H9 (cell line): ENCODE results near the gene GNAS. TPM values are rescaled to one million over a fixed set of nuclear protein-coding genes. Genes with fewer than 3 reads are reported as not detected.

ENCODE experiments used
- DNase-seq: peaks from one replicate; pipeline ENCODE4 v3.0.0-alpha.2; 2017
- H2AFZ ChIP-seq: one replicate; pipeline ENCODE4 v1.6.1; 2013; ENCODE audit warnings: mild to moderate bottlenecking, low read length, control low read depth, moderate library complexity
- H2AK5ac ChIP-seq: 2 replicates; pipeline ENCODE4 v1.6.1; 2013; ENCODE audit warnings: low read length, control low read depth, mixed read lengths; ENCODE audit not compliant: insufficient read length
- H2BK120ac ChIP-seq: one replicate; pipeline ENCODE4 v1.6.1; 2013; ENCODE audit warnings: low read depth, mild to moderate bottlenecking, low read length, control low read depth, inconsistent platforms; ENCODE audit not compliant: poor library complexity, severe bottlenecking
- H2BK12ac ChIP-seq: 2 replicates; pipeline ENCODE4 v1.6.1; 2013; ENCODE audit warnings: low read length, control low read depth, mixed read lengths, low read depth; ENCODE audit not compliant: insufficient read length
- H2BK15ac ChIP-seq: 2 replicates; pipeline ENCODE4 v1.6.1; 2013; ENCODE audit warnings: low read depth, low read length, control low read depth
- H2BK20ac ChIP-seq: one replicate; pipeline ENCODE4 v1.6.1; 2013; ENCODE audit warnings: low read depth, mild to moderate bottlenecking, low read length, control low read depth, inconsistent platforms; ENCODE audit not compliant: poor library complexity, severe bottlenecking
- H2BK5ac ChIP-seq: 2 replicates; pipeline ENCODE4 v1.6.1; 2013; ENCODE audit warnings: low read length, control low read depth, mixed read lengths; ENCODE audit not compliant: insufficient read length
- H3K14ac ChIP-seq: 2 replicates; pipeline ENCODE4 v1.6.1; 2013; ENCODE audit warnings: low read length, control low read depth; ENCODE audit not compliant: insufficient read depth
- H3K18ac ChIP-seq: 2 replicates; pipeline ENCODE4 v1.6.1; 2013; ENCODE audit warnings: low read depth, mild to moderate bottlenecking, mixed read lengths, low read length, control low read depth; ENCODE audit not compliant: insufficient read length
- H3K23ac ChIP-seq: 2 replicates; pipeline ENCODE4 v1.6.1; 2013; ENCODE audit warnings: low read length, control low read depth, mixed read lengths, low read depth; ENCODE audit not compliant: insufficient read length
- H3K23me2 ChIP-seq: 2 replicates; pipeline ENCODE4 v1.6.1; 2013; ENCODE audit warnings: low read depth, mild to moderate bottlenecking, mixed read lengths, low read length, control low read depth; ENCODE audit not compliant: insufficient read length, poor library complexity, severe bottlenecking
- H3K27ac ChIP-seq: 2 replicates; pipeline ENCODE4 v1.5.1; 2013; ENCODE audit warnings: low read length, control low read depth, mixed read lengths, low read depth; ENCODE audit not compliant: insufficient read length
- H3K27me3 ChIP-seq: 2 replicates; pipeline ENCODE4 v1.6.1; 2013; ENCODE audit warnings: low read length, control low read depth, inconsistent platforms; ENCODE audit not compliant: insufficient read depth
- H3K4ac ChIP-seq: 2 replicates; pipeline ENCODE4 v1.6.1; 2013; ENCODE audit warnings: low read depth, mild to moderate bottlenecking, control low read depth, inconsistent platforms, low read length, moderate library complexity
- H3K4me1 ChIP-seq: 2 replicates; pipeline ENCODE4 v1.6.1; 2013; ENCODE audit warnings: low read length, control low read depth, inconsistent platforms; ENCODE audit not compliant: insufficient read depth
- H3K4me2 ChIP-seq: 2 replicates; pipeline ENCODE4 v1.6.1; 2013; ENCODE audit warnings: low read length, control low read depth, mixed read lengths; ENCODE audit not compliant: insufficient read length, insufficient read depth
- H3K56ac ChIP-seq: 2 replicates; pipeline ENCODE4 v1.6.1; 2013; ENCODE audit warnings: low read depth, mild to moderate bottlenecking, mixed read lengths, low read length, control low read depth; ENCODE audit not compliant: insufficient read length
- H3K79me1 ChIP-seq: 2 replicates; pipeline ENCODE4 v1.6.1; 2013; ENCODE audit warnings: low read depth, mild to moderate bottlenecking, moderate library complexity, low read length, control low read depth, inconsistent platforms; ENCODE audit not compliant: insufficient read depth, poor library complexity, severe bottlenecking
- H3K79me2 ChIP-seq: 2 replicates; pipeline ENCODE4 v1.6.1; 2013; ENCODE audit warnings: low read length, control low read depth, inconsistent platforms; ENCODE audit not compliant: insufficient read depth
- H3K9ac ChIP-seq: 2 replicates; pipeline ENCODE4 v1.6.1; 2013; ENCODE audit warnings: low read length, control low read depth, mixed read lengths; ENCODE audit not compliant: insufficient read length; ENCODE audit errors: extremely low read depth
- H3K9me3 ChIP-seq: one replicate; pipeline ENCODE4 v1.6.1; 2013; ENCODE audit warnings: low read depth, low read length, inconsistent platforms; ENCODE audit not compliant: control insufficient read depth
- H3T11ph ChIP-seq: one replicate; pipeline ENCODE4 v1.6.1; 2013; ENCODE audit warnings: mild to moderate bottlenecking, low read length, control low read depth, inconsistent platforms
- H4K20me1 ChIP-seq: one replicate; pipeline ENCODE4 v1.6.1; 2013; ENCODE audit not compliant: control insufficient read depth, insufficient read length, insufficient read depth
- H4K5ac ChIP-seq: 2 replicates; pipeline ENCODE4 v1.6.1; 2013; ENCODE audit warnings: low read depth, mild to moderate bottlenecking, mixed read lengths, low read length, control low read depth; ENCODE audit not compliant: insufficient read length
- H4K8ac ChIP-seq: replicated peaks from 2 replicates; pipeline ENCODE4 v1.6.1; 2013; ENCODE audit warnings: low read length, control low read depth, mixed read lengths, low read depth; ENCODE audit not compliant: insufficient read length
- H4K91ac ChIP-seq: 2 replicates; pipeline ENCODE4 v1.6.1; 2013; ENCODE audit warnings: low read depth, mild to moderate bottlenecking, moderate library complexity, mixed read lengths, low read length, control low read depth; ENCODE audit not compliant: insufficient read length
- H3K27ac Mint-ChIP-seq, 3 experiments: 2 replicates in 2 of 3; 3 replicates in 1 of 3; pipeline ENCODE4 v1.8.0; 2020 to 2021; ENCODE audit warnings: mixed read lengths in 3 of 3, mild to moderate bottlenecking in 1 of 3, moderate library complexity in 1 of 3
- H3K27me3 Mint-ChIP-seq: 2 replicates; pipeline ENCODE4 v1.8.0; 2021; ENCODE audit warnings: low read depth, mild to moderate bottlenecking, moderate library complexity, mixed read lengths
- H3K36me3 Mint-ChIP-seq, 3 experiments: 2 replicates in 2 of 3; 3 replicates in 1 of 3; pipeline ENCODE4 v1.8.0; 2020 to 2021; ENCODE audit warnings: low read depth in 3 of 3, mixed read lengths in 3 of 3; ENCODE audit not compliant: insufficient read depth in 1 of 3
- H3K4me1 Mint-ChIP-seq, 2 experiments: 2 replicates each; pipeline ENCODE4 v1.8.0; 2020; ENCODE audit warnings: mixed read lengths in 2 of 2
- H3K4me3 Mint-ChIP-seq, 2 experiments: 2 replicates in 1 of 2; 3 replicates in 1 of 2; pipeline ENCODE4 v1.8.0; 2020 to 2021; ENCODE audit warnings: mild to moderate bottlenecking in 2 of 2, mixed read lengths in 2 of 2, moderate library complexity in 1 of 2
- H3K9me3 Mint-ChIP-seq, 2 experiments: 2 replicates in 1 of 2; 3 replicates in 1 of 2; pipeline ENCODE4 v1.8.0; 2020; ENCODE audit warnings: mild to moderate bottlenecking in 2 of 2, mixed read lengths in 2 of 2, moderate library complexity in 1 of 2
- CTCF ChIP-seq: fragments of 200-600 bp; sonication (generic); conservative IDR thresholded peaks from 3 replicates; pipeline ENCODE4 v1.8.0; 2021; ENCODE audit warnings: antibody characterized with exemption, mild to moderate bottlenecking
- WGBS: extraction: QIAGEN DNeasy Blood & Tissue Kit; methylation state at CpG from one replicate; pipeline ENCODE4 v1.1.7; 2013; ENCODE audit warnings: missing lambda C conversion rate, low lambda C conversion rate, mixed read lengths; ENCODE audit not compliant: insufficient read length; ENCODE audit errors: extremely low coverage; 5-methylcytosine and 5-hydroxymethylcytosine counted together
- total RNA-seq: library from RNA; stranded (reverse); gene quantifications from 2 replicates; pipeline ENCODE4 v1.2.1, GENCODE V29; 2021

Gene GNAS
- total RNA-seq, 1 experiment from 2014 or later, result 920 TPM

- H3K27ac Mint-ChIP-seq, result no peak overlapping the region
- H3K23ac ChIP-seq, result no peak overlapping the region
- peaks cover 3% of the 10 kb centered on the region; the same call in 1 of the 2 replicates for H3K27me3 Mint-ChIP-seq
- no peak overlapping the region for H3K4me2 ChIP-seq
- no peak overlapping the region for H3T11ph ChIP-seq
- DNase-seq, result no peak
- no peak overlapping the region for H3K56ac ChIP-seq
- no peak overlapping the region for H2BK12ac ChIP-seq
- H3K4ac ChIP-seq, result no peak overlapping the region
- H2AK5ac ChIP-seq, result no peak overlapping the region
- H3K9me3 Mint-ChIP-seq, result no peaks in the 10 kb centered on the region
- H2AFZ ChIP-seq, result no peak overlapping the region
- H2BK120ac ChIP-seq, result no peak overlapping the region
- no peak overlapping the region for H3K27ac ChIP-seq
- no peak for TF ChIP-seq CTCF
- no peaks in the 10 kb centered on the region for H3K79me1 ChIP-seq
- no peak overlapping the region for H2BK5ac ChIP-seq
- H3K36me3 Mint-ChIP-seq, result no peaks in the 10 kb centered on the region
- H2BK20ac ChIP-seq, result no peak overlapping the region
- H3K9ac ChIP-seq, result no peak overlapping the region
- H4K5ac ChIP-seq, result no peak overlapping the region
- H3K9me3 ChIP-seq, result no peaks in the 10 kb centered on the region
- 0 out of 2 replicates have a peak overlapping the region, but pooled peaks have one; percentile 60 for H3K14ac ChIP-seq
- H4K8ac ChIP-seq, result no peak overlapping the region
- H3K79me2 ChIP-seq, result no peaks in the 10 kb centered on the region
- H4K20me1 ChIP-seq, result no peaks in the 10 kb centered on the region
- H2BK15ac ChIP-seq, result no peak overlapping the region
- no CpG with 5 or more reads among the region's 5 CpGs for WGBS
- H3K23me2 ChIP-seq, result no peaks in the 10 kb centered on the region
- no peaks in the 10 kb centered on the region for H3K4me1 ChIP-seq
- H3K27me3 ChIP-seq, result no peaks in the 10 kb centered on the region
- H4K91ac ChIP-seq, result no peak overlapping the region
- no peak overlapping the region; a peak in 1 of 5 replicates for H3K4me3 Mint-ChIP-seq
- no peaks in the 10 kb centered on the region; a peak in 1 of 4 replicates for H3K4me1 Mint-ChIP-seq
- H3K18ac ChIP-seq, result no peak overlapping the region
Measured at GRCh38 chr20:58944610-58945009, 92.1 kb downstream of the GNAS start.
